ENCODE results near the gene CLCA4.
"Not testable (repeated sequence)": the region's sequence is repeated elsewhere in the genome, so short reads cannot be mapped to it uniquely, and the experiment has no call there.

Gene CLCA4

GRCh38 chr1:86546787-86547221 lies at the start of gene CLCA4:
Gene CLCA4 (plus strand): TSS chr1:86547078. CDS start chr1:86547120, 42 bp downstream.
- H3K4me1 Mint-ChIP-seq: no peaks in the 10 kb centered on the region
- no peak within 1 kb of the TSS for H3K4me3 Mint-ChIP-seq
- no peaks in the 10 kb centered on the region for H3K36me3 Mint-ChIP-seq
- H3K27ac Mint-ChIP-seq: no peak within 1 kb of the TSS
- no peaks in the 10 kb centered on the region for H3K9me3 Mint-ChIP-seq
- DNase-seq (ENCODE audit: low spot score in 2 of 2) (no peak), ATAC-seq (ENCODE audit: low read depth) (no peak)
- H3K27me3 Mint-ChIP-seq: no peaks in the 10 kb centered on the region

GRCh38 chr1:86498281-86498680 lies 48.6 kb upstream of the CLCA4 start:
- no peak for ATAC-seq (ENCODE audit: low read depth)
- H3K4me3 Mint-ChIP-seq: no peak overlapping the region
- H3K27ac Mint-ChIP-seq: no peak overlapping the region
- no peaks in the 10 kb centered on the region for H3K36me3 Mint-ChIP-seq
- no peaks in the 10 kb centered on the region for H3K9me3 Mint-ChIP-seq
- no peak for DNase-seq (ENCODE audit: low spot score in 2 of 2)
- H3K4me1 Mint-ChIP-seq: peaks cover 8% of the 10 kb centered on the region
- peaks cover 2% of the 10 kb centered on the region for H3K27me3 Mint-ChIP-seq

- peak in 1 of 2 donors; percentile 64 for DNase-seq (ENCODE audit: low spot score in 2 of 2)
Observed at GRCh38 chr1:86499987-86500593, 46.8 kb upstream of the CLCA4 start.

GRCh38 chr1:86500714-86501113 lies 46.2 kb upstream of the CLCA4 start:
- H3K9me3 Mint-ChIP-seq: no peaks in the 10 kb centered on the region
- ATAC-seq (ENCODE audit: low read depth): no peak
- no peak overlapping the region for H3K4me3 Mint-ChIP-seq
- no peaks in the 10 kb centered on the region for H3K36me3 Mint-ChIP-seq
- DNase-seq (ENCODE audit: low spot score in 2 of 2): no peak
- peaks cover 8% of the 10 kb centered on the region for H3K4me1 Mint-ChIP-seq
- no peak overlapping the region for H3K27ac Mint-ChIP-seq
- peaks cover 10% of the 10 kb centered on the region for H3K27me3 Mint-ChIP-seq

More at GRCh38 chr1:86499987-86500593, 46.8 kb upstream of the CLCA4 start:
- Mint-ChIP-seq H3K27me3 (peaks cover 6% of the 10 kb centered on the region), H3K9me3 (no peaks in the 10 kb centered on the region), H3K4me1 (peaks cover 8% of the 10 kb centered on the region), H3K36me3 (no peaks in the 10 kb centered on the region), H3K27ac (no peak overlapping the region), H3K4me3 (no peak overlapping the region)
- ATAC-seq (ENCODE audit: low read depth): peak; percentile 60

GRCh38 chr1:86502125-86502646 lies 44.7 kb upstream of the CLCA4 start:
- H3K4me1 Mint-ChIP-seq, H3K36me3 Mint-ChIP-seq, H3K9me3 Mint-ChIP-seq, H3K27ac Mint-ChIP-seq: not testable (repeated sequence)
- peak; percentile 75 for ATAC-seq (ENCODE audit: low read depth)
- H3K4me3 Mint-ChIP-seq: peak overlapping the region; percentile 74
- peak in 1 of 2 donors; percentile 26 for DNase-seq (ENCODE audit: low spot score in 2 of 2)
- H3K27me3 Mint-ChIP-seq: peaks cover 10% of the 10 kb centered on the region

GRCh38 chr1:86502721-86503405 lies 44.0 kb upstream of the CLCA4 start:
- Mint-ChIP-seq H3K4me1 (peaks cover 10% of the 10 kb centered on the region), H3K4me3 (peak overlapping the region; percentile 74), H3K36me3 (no peaks in the 10 kb centered on the region), H3K9me3 (no peaks in the 10 kb centered on the region), H3K27ac (no peak overlapping the region), H3K27me3 (peaks cover 12% of the 10 kb centered on the region)
- ATAC-seq (ENCODE audit: low read depth): peak; percentile 55
- no peak for DNase-seq (ENCODE audit: low spot score in 2 of 2)

GRCh38 chr1:86503406-86504136 lies 43.3 kb upstream of the CLCA4 start:
- Mint-ChIP-seq H3K9me3 (no peaks in the 10 kb centered on the region), H3K27ac (no peak overlapping the region), H3K36me3 (no peaks in the 10 kb centered on the region), H3K4me1 (peaks cover 9% of the 10 kb centered on the region), H3K4me3 (no peak overlapping the region), H3K27me3 (peaks cover 11% of the 10 kb centered on the region)
- no peak for DNase-seq (ENCODE audit: low spot score in 2 of 2)
- ATAC-seq (ENCODE audit: low read depth): no peak

- no peaks in the 10 kb centered on the region for H3K36me3 Mint-ChIP-seq
- H3K4me1 Mint-ChIP-seq: peaks cover 9% of the 10 kb centered on the region
- ATAC-seq (ENCODE audit: low read depth) (no peak), DNase-seq (ENCODE audit: low spot score in 2 of 2) (no peak)
- no peak overlapping the region for H3K27ac Mint-ChIP-seq
- no peak overlapping the region for H3K4me3 Mint-ChIP-seq
- peaks cover 13% of the 10 kb centered on the region for H3K27me3 Mint-ChIP-seq
- no peaks in the 10 kb centered on the region for H3K9me3 Mint-ChIP-seq
Observed at GRCh38 chr1:86504137-86504479, 42.8 kb upstream of the CLCA4 start.

- ATAC-seq (ENCODE audit: low read depth) (no peak), DNase-seq (ENCODE audit: low spot score in 2 of 2) (no peak)
- Mint-ChIP-seq H3K4me1 (peaks cover 9% of the 10 kb centered on the region), H3K9me3 (no peaks in the 10 kb centered on the region), H3K4me3 (no peak overlapping the region), H3K27me3 (peaks cover 17% of the 10 kb centered on the region), H3K27ac (no peak overlapping the region), H3K36me3 (no peaks in the 10 kb centered on the region)
Observed at GRCh38 chr1:86504895-86505563, 41.8 kb upstream of the CLCA4 start.

GRCh38 chr1:86505564-86505902 lies 41.3 kb upstream of the CLCA4 start:
- Mint-ChIP-seq H3K4me1 (peaks cover 9% of the 10 kb centered on the region), H3K27ac (no peak overlapping the region), H3K36me3 (no peaks in the 10 kb centered on the region), H3K9me3 (no peaks in the 10 kb centered on the region), H3K4me3 (no peak overlapping the region), H3K27me3 (peaks cover 17% of the 10 kb centered on the region)
- ATAC-seq (ENCODE audit: low read depth): no peak
- DNase-seq (ENCODE audit: low spot score in 2 of 2): no peak

GRCh38 chr1:86507935-86508582 lies 38.8 kb upstream of the CLCA4 start:
- DNase-seq (ENCODE audit: low spot score in 2 of 2) (no peak), ATAC-seq (ENCODE audit: low read depth) (peak; percentile 39)
- Mint-ChIP-seq H3K27me3 (peaks cover 17% of the 10 kb centered on the region), H3K27ac (no peak overlapping the region), H3K36me3 (no peaks in the 10 kb centered on the region), H3K9me3 (no peaks in the 10 kb centered on the region), H3K4me3 (no peak overlapping the region), H3K4me1 (peaks cover 4% of the 10 kb centered on the region)

GRCh38 chr1:86508583-86508969 lies 38.3 kb upstream of the CLCA4 start:
- H3K4me1 Mint-ChIP-seq: peaks cover 4% of the 10 kb centered on the region
- no peak for ATAC-seq (ENCODE audit: low read depth)
- no peak overlapping the region for H3K27ac Mint-ChIP-seq
- no peaks in the 10 kb centered on the region for H3K9me3 Mint-ChIP-seq
- H3K4me3 Mint-ChIP-seq: no peak overlapping the region
- H3K36me3 Mint-ChIP-seq: no peaks in the 10 kb centered on the region
- DNase-seq (ENCODE audit: low spot score in 2 of 2): no peak
- H3K27me3 Mint-ChIP-seq: peaks cover 17% of the 10 kb centered on the region

GRCh38 chr1:86515597-86515996 lies 31.3 kb upstream of the CLCA4 start:
- ATAC-seq (ENCODE audit: low read depth): peak; percentile 44
- peaks cover 2% of the 10 kb centered on the region for H3K4me1 Mint-ChIP-seq
- no peaks in the 10 kb centered on the region for H3K27me3 Mint-ChIP-seq

More at GRCh38 chr1:86515597-86515996, 31.3 kb upstream of the CLCA4 start:
- H3K36me3 Mint-ChIP-seq: no peaks in the 10 kb centered on the region
- H3K9me3 Mint-ChIP-seq: no peaks in the 10 kb centered on the region
- no peak for DNase-seq (ENCODE audit: low spot score in 2 of 2)
- no peak overlapping the region for H3K27ac Mint-ChIP-seq
- no peak overlapping the region for H3K4me3 Mint-ChIP-seq

Measured in memory B cell (primary cell).